Endothelial cell of umbilical vein (primary cell): ENCODE results near the gene EZH1. TPM values are rescaled to one million over a fixed set of nuclear protein-coding genes. Genes with fewer than 3 reads are reported as not detected.

Source experiments
- BruUV-seq: library from RNA; stranded (reverse); fragments of 400-500 nt; replicated peaks from 2 replicates; lab custom pipeline; 2021; lab: Mats Ljungman, UMichigan
- CTCF ChIA-PET: fragments of 300-600, 350-600 bp; sonication (Branson Sonifier 250); formaldehyde crosslinking; loops from one replicate; lab custom pipeline; 2021; ENCODE audit warnings: antibody characterized with exemption, inconsistent platforms; lab: Charles Lee
- POLR2A ChIA-PET: fragments of 300-600, 350-600 bp; sonication (Branson Sonifier 250); formaldehyde crosslinking; loops from one replicate; lab custom pipeline; 2021; ENCODE audit warnings: antibody characterized with exemption, inconsistent platforms; lab: Charles Lee
- DNase-seq: peaks from one replicate; pipeline ENCODE4 v3.0.0-alpha.2; 2011; ENCODE audit warnings: low read depth, low spot score
- FAIRE-seq: peaks from 2 replicates; lab custom pipeline; 2011; peaks lifted over from hg19 to GRCh38; lab: Jason Lieb, UNC
- H2AFZ ChIP-seq: 2 replicates; pipeline ENCODE4 v1.6.0; 2012; ENCODE audit warnings: low read depth, low read length, control low read depth, inconsistent platforms
- H3K27ac ChIP-seq: 2 replicates; pipeline ENCODE4 v1.5.1; 2011; ENCODE audit warnings: low read depth, mild to moderate bottlenecking, control low read depth, low read length, moderate library complexity; ENCODE audit not compliant: insufficient read depth
- H3K27me3 ChIP-seq, 2 experiments: 2 replicates each; pipeline versions ENCODE4 v1.6.0 to v1.6.1; 2011; ENCODE audit warnings: low read length in 2 of 2, mixed read lengths in 1 of 2; ENCODE audit not compliant: control insufficient read depth in 2 of 2, insufficient read depth in 2 of 2
- H3K36me3 ChIP-seq, 2 experiments: 2 replicates in 1 of 2; 3 replicates in 1 of 2; pipeline ENCODE4 v1.5.1; 2011; ENCODE audit warnings: low read length in 2 of 2, mild to moderate bottlenecking in 1 of 2, moderate library complexity in 1 of 2; ENCODE audit not compliant: control insufficient read depth in 2 of 2, insufficient read depth in 2 of 2; ENCODE audit errors: extremely low read depth in 1 of 2
- H3K4me1 ChIP-seq: 3 replicates; pipeline ENCODE4 v1.5.1; 2011; ENCODE audit warnings: mild to moderate bottlenecking, low read length; ENCODE audit not compliant: control insufficient read depth, insufficient read depth; ENCODE audit errors: extremely low read depth
- H3K4me2 ChIP-seq: 2 replicates; pipeline ENCODE4 v1.6.1; 2011; ENCODE audit warnings: low read length, control low read depth, mixed read lengths; ENCODE audit not compliant: insufficient read depth
- H3K4me3 ChIP-seq, 3 experiments: fragments of 200-600 bp in 1 of 3; sonication (generic), shearing (Covaris generic) in 1 of 3; replicated peaks in 1 of 3; 2 replicates each; pipeline ENCODE4 v1.5.1; 2011 to 2016; ENCODE audit warnings: control low read depth in 3 of 3, low read length in 3 of 3, mild to moderate bottlenecking in 2 of 3, inconsistent platforms in 1 of 3, low read depth in 1 of 3, moderate library complexity in 1 of 3; ENCODE audit not compliant: insufficient read depth in 1 of 3
- H3K79me2 ChIP-seq: 2 replicates; pipeline ENCODE4 v1.6.0; 2012; ENCODE audit warnings: low read length, inconsistent platforms; ENCODE audit not compliant: control insufficient read depth, insufficient read depth
- H3K9ac ChIP-seq: replicated peaks from 2 replicates; pipeline ENCODE3; 2011; ENCODE audit warnings: low read length, control low read depth; ENCODE audit not compliant: insufficient read depth; ENCODE audit errors: extremely low read depth
- H3K9me1 ChIP-seq: replicated peaks from 3 replicates; pipeline ENCODE4 v1.6.0; 2011; ENCODE audit warnings: mild to moderate bottlenecking, low read length; ENCODE audit not compliant: control insufficient read depth, insufficient read depth; ENCODE audit errors: extremely low read depth
- H3K9me3 ChIP-seq: replicated peaks from 2 replicates; pipeline ENCODE4 v1.5.1; 2012; ENCODE audit warnings: low read length, inconsistent platforms; ENCODE audit not compliant: control insufficient read depth, insufficient read depth
- H4K20me1 ChIP-seq: replicated peaks from 2 replicates; pipeline ENCODE3; 2011; ENCODE audit warnings: mild to moderate bottlenecking, low read length; ENCODE audit not compliant: control insufficient read depth, insufficient read depth; ENCODE audit errors: extremely low read depth
- EZH2 ChIP-seq: IDR thresholded peaks from 2 replicates; pipeline ENCODE4 v1.6.1; 2012; ENCODE audit warnings: borderline replicate concordance, low read depth, mild to moderate bottlenecking, moderate library complexity, low read length, inconsistent platforms; ENCODE audit not compliant: severe bottlenecking
- JUN ChIP-seq: IDR thresholded peaks from 2 replicates; pipeline ENCODE4 v1.6.1; 2011; ENCODE audit warnings: borderline replicate concordance, low read depth; ENCODE audit not compliant: insufficient read length, insufficient read depth
- POLR2A ChIP-seq: IDR thresholded peaks from 2 replicates; pipeline ENCODE4 v1.6.1; 2012; ENCODE audit warnings: low read depth, mild to moderate bottlenecking, control low read depth, low read length
- dilution Hi-C: fragments of 300-500 bp; cut with MboI; formaldehyde crosslinking; loops from one replicate; pipeline ENCODE4 v1.15.0; 2019; ENCODE audit warnings: low sequenced_read_pairs; ENCODE audit not compliant: extremely low pct_ligation_motif_present
- intact Hi-C: fragments of 100-400 bp; cut with micrococcal nuclease; formaldehyde crosslinking; loops from one replicate; pipeline ENCODE4 v1.10.0; 2022
- polyA plus RNA-seq, 4 experiments: library from polyadenylated mRNA; depleted of rRNA in 3 of 4; stranded (reverse) in 3 of 4; unstranded in 1 of 4; fragments of >200 nt; gene quantifications; 2 replicates each; pipeline versions ENCODE4 v1.2.1 to v1.2.3, GENCODE V29; 2011 to 2012; ENCODE audit warnings: missing spikeins in 1 of 4
- total RNA-seq: library from RNA; stranded (reverse); gene quantifications from 2 replicates; pipeline ENCODE4 v1.2.3, GENCODE V29; 2021
- TF ChIP-seq, protein P1 (sequence below), 2 donors: IDR thresholded peaks; 1 replicate in 1 of 2; 2 replicates in 1 of 2; pipeline ENCODE4 v1.5.1; 2011; ENCODE audit warnings: low read length in 2 of 2, mild to moderate bottlenecking in 2 of 2, moderate library complexity in 2 of 2, control low read depth in 1 of 2, inconsistent platforms in 1 of 2, low read depth in 1 of 2; ENCODE audit not compliant: insufficient read depth in 1 of 2; ENCODE audit errors: extremely low read depth in 1 of 2

EZH1 gene
- total and polyA plus RNA-seq, 2 donors (not counting 3 experiments of a cell fraction or from before 2014, with no cell fraction given) = 31.4 to 33.7 TPM

DNA sequence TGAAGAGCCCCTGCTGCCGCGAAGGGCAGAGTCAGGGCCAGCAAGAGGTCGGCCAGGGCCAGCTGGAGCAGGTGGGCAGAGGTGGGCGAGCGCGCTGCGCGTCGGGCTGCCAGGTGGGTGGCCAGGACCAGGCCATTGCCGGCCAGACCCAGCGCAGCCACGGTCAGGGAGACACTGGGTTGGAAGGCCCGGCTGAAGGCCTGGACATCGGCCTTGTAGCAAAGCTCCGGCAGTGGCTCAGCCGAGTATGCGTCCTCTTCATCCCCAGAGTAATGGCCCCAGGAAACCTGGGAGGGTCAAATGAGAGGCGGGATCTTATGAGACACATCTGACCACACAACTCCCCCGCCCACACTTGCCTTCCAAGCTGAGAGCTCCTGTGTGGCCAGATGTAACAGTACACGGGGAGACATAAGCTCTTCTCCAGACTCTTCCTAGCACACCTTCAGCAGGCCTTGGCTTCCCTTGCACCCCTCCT, 64.5 kb downstream of the EZH1 start:
- ChIA-PET POLR2A (no interaction called here), CTCF (interaction anchor here (1.0 to 8.3 kb wide), 10 partner anchors 13 to 100 kb away, joined by 3 to 235 read pairs (median 7); partner anchors contain the start of genes PSMC3IP, RETREG3, TUBG1 and TUBG2)
- H4K20me1 ChIP-seq = no peaks in the 10 kb centered on the region
- H3K9me1 ChIP-seq = no peaks in the 10 kb centered on the region
- H3K27ac ChIP-seq = no peak overlapping the region
- no peak for FAIRE-seq
- intact Hi-C loops (no loop called here), dilution Hi-C loops (no loop called here)
- H2AFZ ChIP-seq = peak overlapping the region; percentile 95
- H3K4me2 ChIP-seq = no peak overlapping the region
- TF ChIP-seq POLR2A = no peak
- TF ChIP-seq EZH2 = no peak
- TF ChIP-seq JUN = no peak
- TF ChIP-seq, protein P1, sequence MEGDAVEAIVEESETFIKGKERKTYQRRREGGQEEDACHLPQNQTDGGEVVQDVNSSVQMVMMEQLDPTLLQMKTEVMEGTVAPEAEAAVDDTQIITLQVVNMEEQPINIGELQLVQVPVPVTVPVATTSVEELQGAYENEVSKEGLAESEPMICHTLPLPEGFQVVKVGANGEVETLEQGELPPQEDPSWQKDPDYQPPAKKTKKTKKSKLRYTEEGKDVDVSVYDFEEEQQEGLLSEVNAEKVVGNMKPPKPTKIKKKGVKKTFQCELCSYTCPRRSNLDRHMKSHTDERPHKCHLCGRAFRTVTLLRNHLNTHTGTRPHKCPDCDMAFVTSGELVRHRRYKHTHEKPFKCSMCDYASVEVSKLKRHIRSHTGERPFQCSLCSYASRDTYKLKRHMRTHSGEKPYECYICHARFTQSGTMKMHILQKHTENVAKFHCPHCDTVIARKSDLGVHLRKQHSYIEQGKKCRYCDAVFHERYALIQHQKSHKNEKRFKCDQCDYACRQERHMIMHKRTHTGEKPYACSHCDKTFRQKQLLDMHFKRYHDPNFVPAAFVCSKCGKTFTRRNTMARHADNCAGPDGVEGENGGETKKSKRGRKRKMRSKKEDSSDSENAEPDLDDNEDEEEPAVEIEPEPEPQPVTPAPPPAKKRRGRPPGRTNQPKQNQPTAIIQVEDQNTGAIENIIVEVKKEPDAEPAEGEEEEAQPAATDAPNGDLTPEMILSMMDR (IDR thresholded peaks at IDR 0.05; ENCODE audit: extremely low read depth in 1 of 2, insufficient read depth in 1 of 2, low read depth in 1 of 2, low read length in 2 of 2) = no peak
- peaks cover 46% of the 10 kb centered on the region for H3K4me1 ChIP-seq
- BruUV-seq = no TSS peak
- peaks cover 0 to 9% of the 10 kb centered on the region in 2 experiments for H3K27me3 ChIP-seq
- H3K36me3 ChIP-seq = no peaks in the 10 kb centered on the region
- H3K9ac ChIP-seq = no peak overlapping the region
- H3K79me2 ChIP-seq = no peaks in the 10 kb centered on the region
- H3K9me3 ChIP-seq = no peaks in the 10 kb centered on the region
- H3K4me3 ChIP-seq = no peak overlapping the region
- no peak for DNase-seq
